Karpas-422 (cell line): ENCODE results near the gene INHBA. TPM values are rescaled to one million over a fixed set of nuclear protein-coding genes. Genes with fewer than 3 reads are reported as not detected.

Experiments
- DNase-seq: peaks from one replicate; pipeline ENCODE4 v3.0.0-alpha.2; 2015
- H2AFZ ChIP-seq: fragments of 200-600 bp; sonication (generic); 2 replicates; pipeline ENCODE4 v1.6.1; 2014; ENCODE audit warnings: antibody characterized with exemption, low read length, mixed read lengths
- H3K27ac ChIP-seq: fragments of 200-600 bp; sonication (generic); 2 replicates; pipeline ENCODE4 v1.5.1; 2014; ENCODE audit warnings: mild to moderate bottlenecking, low read length, moderate library complexity
- H3K27me3 ChIP-seq: fragments of 200-600 bp; sonication (generic); 2 replicates; pipeline ENCODE4 v1.6.1; 2014; ENCODE audit warnings: low read length, mixed read lengths
- H3K36me3 ChIP-seq: fragments of 200-600 bp; sonication (generic); 2 replicates; pipeline ENCODE4 v1.6.1; 2014; ENCODE audit warnings: low read length, mixed read lengths; ENCODE audit not compliant: insufficient read depth
- H3K4me1 ChIP-seq: fragments of 200-600 bp; sonication (generic); 2 replicates; pipeline ENCODE4 v1.6.1; 2014; ENCODE audit warnings: mild to moderate bottlenecking, low read length, mixed read lengths
- H3K4me2 ChIP-seq: fragments of 200-600 bp; sonication (generic); 2 replicates; pipeline ENCODE4 v1.6.1; 2014; ENCODE audit warnings: low read length, low read depth, mild to moderate bottlenecking; ENCODE audit not compliant: poor library complexity, severe bottlenecking
- H3K4me3 ChIP-seq: fragments of 200-600 bp; sonication (generic); 2 replicates; pipeline ENCODE4 v1.5.1; 2014; ENCODE audit warnings: mild to moderate bottlenecking, antibody characterized with exemption, low read length, mixed read lengths
- H3K79me2 ChIP-seq: fragments of 200-600 bp; sonication (generic); 2 replicates; pipeline ENCODE4 v1.6.1; 2014; ENCODE audit warnings: mild to moderate bottlenecking, low read length, mixed read lengths
- H3K9ac ChIP-seq: fragments of 200-600 bp; sonication (generic); 2 replicates; pipeline ENCODE4 v1.6.0; 2014; ENCODE audit warnings: low read length
- H3K9me2 ChIP-seq: fragments of 200-600 bp; sonication (generic), shearing (Covaris generic); replicated peaks from 2 replicates; pipeline ENCODE4 v1.6.0; 2014; ENCODE audit warnings: mild to moderate bottlenecking, low read length, moderate library complexity; ENCODE audit not compliant: insufficient read depth
- H3K9me3 ChIP-seq: fragments of 300-700, 200-600 bp; sonication (generic); 2 replicates; pipeline ENCODE4 v1.6.1; 2014; ENCODE audit warnings: low read length, mixed read lengths
- H4K20me1 ChIP-seq: fragments of 200-600 bp; sonication (generic); 2 replicates; pipeline ENCODE4 v1.6.1; 2014; ENCODE audit warnings: mild to moderate bottlenecking, antibody characterized with exemption, low read length, low read depth; ENCODE audit not compliant: insufficient read depth
- total RNA-seq: library from RNA; depleted of rRNA; stranded (reverse); fragments of >200 nt; shearing (Covaris generic); gene quantifications from 2 replicates; pipeline ENCODE4 v1.2.3, GENCODE V29; 2014; ENCODE audit warnings: low replicate concordance

The INHBA gene
- total RNA-seq, 1 experiment from 2014 or later, result not detected

DNA sequence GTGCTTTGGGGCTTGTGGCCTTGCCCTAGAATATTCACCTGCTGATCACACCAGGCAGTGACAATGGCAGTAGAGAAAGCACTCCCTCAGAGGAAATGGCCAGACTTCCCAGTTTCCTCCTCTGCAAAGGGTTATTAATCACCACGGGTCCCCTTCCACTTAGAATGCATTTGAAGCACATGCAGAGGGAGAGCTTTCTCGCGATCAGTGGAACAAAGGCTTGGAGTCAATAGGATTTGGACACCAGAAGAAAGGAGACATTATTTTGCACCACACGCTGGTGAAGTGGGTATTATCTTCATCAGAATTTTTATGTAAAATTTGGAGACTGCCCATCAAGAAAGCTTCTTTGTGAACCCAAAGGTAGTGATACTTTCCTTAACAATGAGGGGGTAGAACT, 35.4 kb upstream of the INHBA start:
- Histone ChIP-seq H3K9me3 (no peaks in the 10 kb centered on the region), H3K27ac (no peak overlapping the region), H3K4me3 (no peak overlapping the region), H3K9ac (no peak overlapping the region), H3K9me2 (no peaks in the 10 kb centered on the region), H3K36me3 (no peaks in the 10 kb centered on the region), H3K79me2 (no peaks in the 10 kb centered on the region), H3K4me1 (no peaks in the 10 kb centered on the region), H3K4me2 (no peak overlapping the region), H3K27me3 (no peaks in the 10 kb centered on the region), H4K20me1 (no peaks in the 10 kb centered on the region), H2AFZ (no peak overlapping the region)
- no peak for DNase-seq

DNA sequence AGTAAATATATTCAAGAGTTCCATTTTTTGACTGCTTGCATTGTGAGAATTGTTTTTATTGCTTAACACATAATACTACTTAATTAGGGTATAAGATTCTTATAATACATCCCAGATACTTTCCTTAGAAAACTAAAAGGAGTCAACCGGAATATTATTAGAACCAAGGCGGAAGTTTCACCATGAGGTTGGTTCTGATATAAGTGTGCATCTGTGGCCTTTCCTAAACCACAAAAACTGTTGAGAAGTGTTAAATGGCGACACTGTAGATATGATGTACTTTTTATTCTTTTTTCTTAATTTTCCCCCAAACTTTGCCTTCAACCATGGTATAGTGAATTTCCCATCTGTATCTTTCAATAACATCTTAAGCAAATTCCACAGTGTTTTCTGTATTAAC, 32.3 kb upstream of the INHBA start:
- Histone ChIP-seq H2AFZ (no peak overlapping the region), H3K9me3 (no peaks in the 10 kb centered on the region), H3K27ac (no peak overlapping the region), H3K36me3 (no peaks in the 10 kb centered on the region), H3K9ac (no peak overlapping the region), H3K79me2 (no peaks in the 10 kb centered on the region), H3K4me3 (no peak overlapping the region), H3K4me1 (no peaks in the 10 kb centered on the region), H3K4me2 (no peak overlapping the region), H3K27me3 (no peaks in the 10 kb centered on the region), H4K20me1 (no peaks in the 10 kb centered on the region), H3K9me2 (no peaks in the 10 kb centered on the region)
- DNase-seq, result no peak

DNA sequence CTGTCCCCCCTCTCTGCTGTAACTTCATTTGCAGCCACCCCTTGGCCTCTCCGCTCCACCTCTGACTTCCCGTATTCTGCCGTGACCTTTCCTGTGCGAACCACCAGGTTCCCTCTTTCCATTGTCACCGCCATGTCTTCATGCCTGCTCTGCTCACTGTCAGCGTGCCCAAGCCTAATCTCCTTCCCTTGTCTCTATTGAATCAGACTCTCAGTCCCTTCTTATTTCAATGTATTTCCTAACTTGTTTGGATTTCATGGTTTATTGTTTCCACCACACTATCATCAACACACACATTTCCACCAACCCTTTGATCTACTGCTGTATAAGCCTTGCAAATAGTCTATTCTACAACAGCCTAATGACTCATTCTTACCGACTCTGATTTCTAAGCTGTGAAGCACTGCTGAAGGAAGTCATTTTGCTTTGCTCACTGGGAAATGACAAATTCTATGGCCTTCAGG, 30.0 kb upstream of the INHBA start:
- H3K27ac ChIP-seq, result no peak overlapping the region
- no peaks in the 10 kb centered on the region for H3K9me3 ChIP-seq
- no peaks in the 10 kb centered on the region for H3K79me2 ChIP-seq
- no peaks in the 10 kb centered on the region for H3K4me1 ChIP-seq
- no peak overlapping the region for H3K4me3 ChIP-seq
- no peaks in the 10 kb centered on the region for H3K27me3 ChIP-seq
- no peaks in the 10 kb centered on the region for H4K20me1 ChIP-seq
- H2AFZ ChIP-seq, result no peak overlapping the region
- DNase-seq, result no peak
- H3K36me3 ChIP-seq, result no peaks in the 10 kb centered on the region
- no peak overlapping the region for H3K4me2 ChIP-seq
- no peaks in the 10 kb centered on the region for H3K9me2 ChIP-seq
- no peak overlapping the region for H3K9ac ChIP-seq

DNA sequence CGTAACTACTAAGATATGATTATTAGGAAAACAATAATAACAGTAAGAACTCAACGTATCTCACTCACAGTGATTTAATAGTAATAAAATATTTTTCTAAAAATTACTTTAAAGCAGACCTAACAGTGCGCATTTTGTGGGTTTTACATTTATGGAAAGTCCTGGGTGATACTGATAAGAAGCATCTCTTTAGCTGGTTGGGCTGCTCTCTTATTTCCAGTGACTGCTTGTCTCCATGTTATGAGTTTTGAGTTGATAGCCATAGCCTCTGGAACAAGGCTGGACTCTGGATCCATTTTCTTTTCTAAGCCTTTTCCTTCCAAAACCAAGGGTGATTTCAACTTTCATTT, 29.5 kb upstream of the INHBA start:
- H2AFZ ChIP-seq, result no peak overlapping the region
- H3K9me3 ChIP-seq, result no peaks in the 10 kb centered on the region
- no peaks in the 10 kb centered on the region for H3K27me3 ChIP-seq
- H3K36me3 ChIP-seq, result no peaks in the 10 kb centered on the region
- no peaks in the 10 kb centered on the region for H3K9me2 ChIP-seq
- no peak overlapping the region for H3K9ac ChIP-seq
- H3K4me3 ChIP-seq, result no peak overlapping the region
- DNase-seq, result no peak
- no peaks in the 10 kb centered on the region for H3K79me2 ChIP-seq
- H3K27ac ChIP-seq, result no peak overlapping the region
- no peak overlapping the region for H3K4me2 ChIP-seq
- no peaks in the 10 kb centered on the region for H4K20me1 ChIP-seq
- no peaks in the 10 kb centered on the region for H3K4me1 ChIP-seq

DNA sequence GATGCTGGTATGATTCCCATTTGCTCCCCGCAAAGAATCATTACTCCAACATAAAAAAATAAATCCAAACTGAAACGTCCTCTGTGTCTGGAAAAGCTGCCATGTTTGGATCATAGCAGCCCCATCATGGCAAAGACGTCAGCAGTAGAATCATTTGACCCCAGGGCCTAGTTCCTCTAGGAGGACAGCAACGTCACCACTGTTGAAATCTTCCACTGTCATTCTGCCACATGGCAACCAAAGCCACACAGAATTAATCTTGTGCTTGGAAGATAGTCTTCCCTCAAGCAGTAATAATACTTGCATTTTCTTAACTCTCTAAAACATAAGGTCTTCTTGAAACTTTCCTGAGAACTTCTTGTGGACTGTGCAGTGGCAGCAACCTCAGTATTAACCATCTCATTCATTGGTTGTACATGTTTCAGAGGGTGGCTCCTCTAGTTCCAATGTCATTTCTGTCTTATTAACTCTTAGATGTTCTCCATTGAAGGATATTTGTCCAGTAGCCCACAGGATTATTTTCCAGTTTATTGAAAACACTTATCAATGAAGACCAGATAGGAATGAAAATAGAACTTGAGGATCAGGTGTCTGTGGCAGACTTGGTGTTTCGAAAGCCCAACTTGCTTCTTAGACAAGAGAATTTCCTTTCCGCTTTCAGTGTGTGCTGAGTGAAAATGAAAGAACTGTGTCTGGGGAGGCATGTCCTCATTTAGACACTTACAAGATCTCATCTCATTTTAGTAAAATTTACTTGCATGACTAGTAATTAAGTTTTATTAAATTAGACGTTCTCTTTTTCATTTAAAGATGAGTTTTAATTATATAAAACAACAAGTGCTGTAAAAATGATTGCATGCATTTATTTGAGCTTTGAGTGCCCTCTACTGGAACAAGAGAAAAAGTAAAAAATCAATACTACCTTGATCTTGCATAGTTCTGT, 28.9 kb upstream of the INHBA start:
- H4K20me1 ChIP-seq, result no peaks in the 10 kb centered on the region
- H3K9me3 ChIP-seq, result no peaks in the 10 kb centered on the region
- no peak overlapping the region for H3K4me2 ChIP-seq
- no peaks in the 10 kb centered on the region for H3K9me2 ChIP-seq
- H2AFZ ChIP-seq, result no peak overlapping the region
- H3K9ac ChIP-seq, result no peak overlapping the region
- no peaks in the 10 kb centered on the region for H3K4me1 ChIP-seq
- no peak overlapping the region for H3K27ac ChIP-seq
- peak; percentile 50 for DNase-seq
- no peaks in the 10 kb centered on the region for H3K36me3 ChIP-seq
- no peaks in the 10 kb centered on the region for H3K79me2 ChIP-seq
- no peak overlapping the region for H3K4me3 ChIP-seq
- H3K27me3 ChIP-seq, result no peaks in the 10 kb centered on the region

DNA sequence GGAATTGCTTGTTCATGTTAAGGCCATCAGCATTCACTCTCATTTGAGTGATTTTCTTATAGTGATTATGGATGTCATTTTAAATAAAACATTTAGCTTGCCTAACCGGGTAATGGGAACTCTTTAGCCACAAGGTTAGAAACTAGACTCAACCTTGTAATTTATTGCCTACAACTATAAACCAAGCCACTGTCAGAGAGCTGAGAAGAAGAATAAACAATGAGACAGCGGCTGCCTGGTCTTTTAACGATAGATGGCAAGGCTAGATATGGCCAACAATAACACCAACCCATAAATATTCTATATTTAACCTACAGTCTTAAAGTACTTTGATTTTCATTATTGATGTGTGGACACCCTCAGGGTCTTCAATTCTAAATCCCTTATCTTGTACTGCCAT, 27.8 kb upstream of the INHBA start:
- no peaks in the 10 kb centered on the region for H3K27me3 ChIP-seq
- no peak for DNase-seq
- no peak overlapping the region for H3K4me3 ChIP-seq
- H3K4me1 ChIP-seq, result no peaks in the 10 kb centered on the region
- H3K9me3 ChIP-seq, result no peaks in the 10 kb centered on the region
- no peaks in the 10 kb centered on the region for H3K9me2 ChIP-seq
- H3K4me2 ChIP-seq, result no peak overlapping the region
- no peaks in the 10 kb centered on the region for H3K79me2 ChIP-seq
- no peak overlapping the region for H3K9ac ChIP-seq
- H4K20me1 ChIP-seq, result no peaks in the 10 kb centered on the region
- no peaks in the 10 kb centered on the region for H3K36me3 ChIP-seq
- no peak overlapping the region for H2AFZ ChIP-seq
- no peak overlapping the region for H3K27ac ChIP-seq

DNA sequence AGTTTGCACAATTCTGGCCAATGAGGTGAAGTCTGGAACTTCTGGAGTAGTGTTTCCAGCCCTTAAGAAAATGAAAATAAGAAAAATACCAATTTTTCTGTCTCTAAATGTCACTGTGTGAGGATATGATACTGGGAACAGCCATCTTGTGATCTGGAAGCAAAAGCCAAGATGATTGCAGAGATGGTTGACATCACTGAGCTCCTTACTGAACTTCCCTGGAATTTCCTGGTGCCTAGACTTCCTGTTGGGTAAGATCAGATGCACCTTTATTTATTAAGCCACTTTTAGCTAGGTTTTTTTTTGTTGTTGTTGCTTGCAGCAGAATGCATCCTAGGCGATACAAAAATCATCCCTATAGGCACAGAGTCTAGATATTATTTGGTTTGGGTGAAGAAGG, 27.3 kb upstream of the INHBA start:
- Histone ChIP-seq H3K4me3 (no peak overlapping the region), H4K20me1 (no peaks in the 10 kb centered on the region), H3K9ac (no peak overlapping the region), H3K79me2 (no peaks in the 10 kb centered on the region), H3K27ac (no peak overlapping the region), H3K4me2 (no peak overlapping the region), H3K27me3 (no peaks in the 10 kb centered on the region), H3K36me3 (no peaks in the 10 kb centered on the region), H3K4me1 (no peaks in the 10 kb centered on the region), H3K9me2 (no peaks in the 10 kb centered on the region), H2AFZ (no peak overlapping the region), H3K9me3 (no peaks in the 10 kb centered on the region)
- no peak for DNase-seq

DNA sequence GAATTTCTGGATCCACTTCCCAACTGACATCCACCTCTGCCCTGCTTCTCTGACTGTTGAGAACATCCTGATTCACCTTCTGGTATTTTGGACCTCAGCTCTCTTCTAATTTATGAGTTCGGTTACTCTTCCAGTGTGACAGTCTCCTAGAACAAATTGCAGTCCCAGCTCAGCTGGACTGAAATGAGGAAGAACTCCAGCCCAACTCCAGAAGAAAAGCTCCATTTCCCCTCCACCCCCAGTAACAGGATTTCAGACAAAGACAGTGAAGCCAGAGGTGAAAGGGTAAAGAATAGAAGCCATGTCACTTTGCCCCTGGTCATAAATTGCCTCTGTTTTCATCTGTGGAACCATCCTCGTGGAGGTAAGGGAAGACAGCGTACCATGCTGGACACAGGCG, 26.2 kb upstream of the INHBA start:
- Histone ChIP-seq H4K20me1 (no peaks in the 10 kb centered on the region), H3K4me2 (no peak overlapping the region), H3K27me3 (no peaks in the 10 kb centered on the region), H2AFZ (no peak overlapping the region), H3K4me3 (no peak overlapping the region), H3K9ac (no peak overlapping the region), H3K9me2 (no peaks in the 10 kb centered on the region), H3K79me2 (no peaks in the 10 kb centered on the region), H3K27ac (no peak overlapping the region), H3K36me3 (no peaks in the 10 kb centered on the region), H3K4me1 (no peaks in the 10 kb centered on the region), H3K9me3 (no peaks in the 10 kb centered on the region)
- DNase-seq, result no peak
